ENCODE measurements around the gene TNK1.
"Not testable (repeated sequence)": the region's sequence is repeated elsewhere in the genome, so short reads cannot be mapped to it uniquely, and the experiment has no call there.

Gene TNK1

DNA sequence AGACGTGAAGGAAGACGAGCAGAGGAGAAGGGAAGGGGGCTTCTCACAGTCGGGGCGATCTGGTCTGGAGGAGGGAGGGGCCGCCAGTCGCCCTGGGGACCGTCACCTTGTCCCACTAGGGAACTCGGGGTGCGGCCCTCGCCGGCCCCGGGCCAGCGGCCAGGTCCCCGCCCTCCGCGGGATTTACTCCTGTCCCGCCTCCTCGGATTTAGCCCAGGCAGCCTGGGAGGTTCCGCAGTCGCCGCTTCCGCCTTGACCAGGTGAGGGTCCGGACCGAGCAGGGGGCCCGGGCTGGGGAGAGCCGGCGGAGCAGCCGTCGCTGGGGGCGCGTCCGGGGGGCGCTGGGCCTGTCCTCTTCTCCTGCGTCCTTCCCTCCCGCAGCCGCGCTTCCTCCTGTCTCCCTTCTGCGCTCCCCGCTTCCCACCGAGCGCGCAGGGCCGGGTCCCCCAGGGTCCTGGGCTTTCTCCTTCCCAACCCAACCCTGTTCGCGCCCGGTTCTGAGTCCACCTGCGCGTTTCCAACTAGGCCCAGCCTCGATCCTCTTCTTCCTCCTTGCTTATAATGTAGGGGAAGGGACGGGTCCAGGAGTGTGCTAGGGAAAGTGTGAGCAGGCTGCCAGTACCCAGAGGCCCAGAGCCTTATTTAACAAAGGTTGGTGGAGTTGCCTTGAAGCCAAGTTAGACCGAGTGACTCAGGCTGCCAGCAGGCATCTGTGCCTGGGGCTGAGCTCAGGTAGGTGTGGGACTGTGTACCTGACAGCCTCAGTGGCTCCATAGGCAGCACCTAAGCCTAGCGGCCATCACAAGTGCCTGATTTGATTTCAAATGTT, at the start of gene TNK1:
TSS of gene TNK1 (plus strand) at position 235 of the 829 bp plus-strand sequence. CDS start 1,838 bp downstream, outside the sequence.
- DNase-seq = no peak

DNA sequence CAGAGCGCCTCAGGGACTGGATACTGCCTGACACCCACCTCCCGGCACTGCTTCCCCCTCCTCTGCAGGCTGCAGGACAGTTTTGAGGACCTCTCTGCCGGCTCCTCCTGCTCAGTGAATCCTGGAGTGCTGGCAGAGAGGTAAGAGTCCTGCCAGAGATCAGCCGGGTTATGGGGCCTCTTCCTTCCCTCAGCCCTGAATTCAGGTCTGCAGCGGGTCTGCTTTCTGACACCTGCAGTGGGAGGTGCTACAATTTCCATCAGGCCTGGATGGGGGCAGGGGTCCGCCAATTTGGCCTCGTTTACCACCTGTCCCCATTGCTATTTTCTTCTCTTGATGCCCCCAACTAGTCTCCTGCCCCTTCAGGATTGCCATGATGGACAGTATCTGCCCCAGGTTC, 48.8 kb upstream of the TNK1 start:
- no peak for DNase-seq

DNA sequence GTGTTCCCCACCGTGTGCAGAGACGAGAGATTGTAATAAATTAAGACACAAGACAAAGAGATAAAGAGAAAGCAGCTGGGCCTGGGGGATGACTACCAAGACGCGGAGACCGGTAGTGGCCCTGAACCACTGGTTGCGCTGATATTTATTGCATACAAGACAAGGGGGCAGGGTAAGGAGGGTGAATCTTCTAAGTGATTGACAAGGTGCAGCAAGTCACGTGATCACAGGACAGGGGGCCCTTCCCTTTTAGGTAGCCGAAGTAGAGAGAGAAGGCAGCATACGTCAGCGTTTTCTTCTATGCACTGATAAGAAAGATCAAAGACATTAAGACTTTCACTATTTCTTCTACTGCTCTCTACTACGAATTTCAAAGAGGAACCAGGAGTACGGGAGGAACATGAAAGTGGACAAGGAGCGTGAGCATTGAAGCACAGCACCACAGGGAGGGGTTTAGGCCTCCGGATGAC, 48.3 kb upstream of the TNK1 start:
- DNase-seq = not testable (repeated sequence)

DNA sequence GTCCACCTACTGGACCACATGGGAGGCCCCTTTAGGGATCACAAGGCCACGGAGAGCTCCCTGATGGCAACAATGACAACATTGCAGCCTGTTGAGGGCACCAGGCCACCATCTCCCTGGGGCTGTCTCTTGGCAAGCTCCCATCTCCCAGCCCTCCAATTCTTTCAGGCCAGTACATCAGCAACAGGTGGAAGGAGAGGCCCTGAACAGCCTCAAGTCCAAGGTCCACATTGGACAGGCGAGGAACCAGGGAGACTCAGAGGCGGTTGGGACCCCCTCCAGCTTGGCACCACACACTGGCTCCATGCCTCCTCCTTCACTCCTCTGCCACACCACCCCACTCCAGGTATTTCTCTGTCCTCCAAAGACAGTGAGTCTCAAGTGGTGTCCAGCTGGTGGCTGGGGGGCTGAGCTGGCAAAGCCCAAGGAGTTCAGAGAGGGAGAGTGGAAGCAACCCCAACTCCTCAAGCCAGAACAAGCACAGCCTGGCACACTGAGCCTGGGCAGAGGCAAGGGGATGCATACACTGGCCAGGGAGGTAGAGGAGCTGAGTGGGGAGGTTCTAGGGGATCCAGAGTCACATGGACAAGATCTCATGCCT, 45.9 kb upstream of the TNK1 start:
- DNase-seq = no peak

DNA sequence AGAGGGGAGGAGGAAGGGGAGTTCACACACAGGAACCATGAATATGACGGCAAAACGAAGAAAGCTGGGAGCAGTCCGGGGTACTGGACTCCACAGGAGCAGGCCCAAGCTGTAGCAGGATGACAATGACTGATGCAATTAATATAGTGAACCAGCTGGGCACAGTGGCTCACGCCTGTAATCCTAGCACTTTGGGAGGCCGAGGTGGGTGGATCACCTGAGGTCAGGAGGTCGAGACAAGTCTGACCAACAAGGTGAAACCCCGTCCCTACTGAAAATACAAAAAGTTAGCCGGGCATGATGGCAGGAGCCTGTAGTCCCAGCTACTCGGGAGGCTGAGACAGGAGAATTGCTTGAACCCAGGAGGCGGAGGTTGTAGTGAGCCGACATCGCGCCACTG, 45.1 kb upstream of the TNK1 start:
- DNase-seq = not testable (repeated sequence)

DNA sequence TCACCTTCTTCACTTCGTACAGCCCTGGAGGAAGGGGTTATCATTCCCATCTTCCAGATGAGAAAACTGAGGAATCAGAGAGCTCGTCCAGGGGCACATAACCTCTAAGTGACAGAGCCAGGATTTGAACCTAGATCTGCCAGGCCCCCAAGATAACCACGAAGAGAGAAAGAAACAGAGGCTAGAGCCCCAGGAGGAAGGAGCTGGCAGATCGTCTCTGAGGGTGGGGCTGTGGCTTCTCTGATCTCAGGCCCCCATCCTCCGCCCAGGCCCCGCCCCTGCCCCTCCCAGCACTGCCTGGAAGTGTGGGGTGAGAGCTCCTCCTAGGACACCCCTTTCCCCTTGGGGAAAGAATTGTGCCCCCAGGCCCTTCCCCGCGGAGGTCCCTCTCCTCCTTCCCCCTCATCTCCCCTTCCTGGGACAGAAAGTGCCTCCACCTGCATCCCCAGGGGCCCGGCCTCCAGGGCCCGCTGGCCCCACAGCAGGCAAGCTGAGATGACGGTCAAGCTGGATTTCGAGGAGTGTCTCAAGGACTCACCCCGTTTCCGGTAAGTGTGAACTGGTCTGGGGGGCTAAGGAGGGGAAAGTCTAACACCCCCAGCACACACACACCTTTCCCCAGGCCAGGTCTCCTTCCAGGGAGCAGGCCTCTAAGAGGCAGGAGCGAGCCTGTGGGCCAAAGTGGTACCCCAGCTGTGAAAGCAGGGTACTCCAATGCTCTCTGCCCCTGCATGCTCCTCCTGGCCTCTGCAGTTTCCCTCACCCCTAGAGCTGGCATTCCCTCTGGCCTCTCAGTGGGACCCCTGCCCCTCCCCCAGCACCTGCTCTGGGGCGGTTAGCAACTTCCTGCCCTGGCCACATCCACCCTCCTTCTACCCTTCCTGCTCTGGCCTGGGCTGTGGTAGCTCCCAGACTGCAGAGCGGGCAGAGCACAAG, 44.4 kb upstream of the TNK1 start, which contains the start of gene ACAP1:
TSS of gene ACAP1 (plus strand) at position 290 of the 936 bp plus-strand sequence. CDS start at position 496, 206 bp downstream.
- no peak for DNase-seq

DNA sequence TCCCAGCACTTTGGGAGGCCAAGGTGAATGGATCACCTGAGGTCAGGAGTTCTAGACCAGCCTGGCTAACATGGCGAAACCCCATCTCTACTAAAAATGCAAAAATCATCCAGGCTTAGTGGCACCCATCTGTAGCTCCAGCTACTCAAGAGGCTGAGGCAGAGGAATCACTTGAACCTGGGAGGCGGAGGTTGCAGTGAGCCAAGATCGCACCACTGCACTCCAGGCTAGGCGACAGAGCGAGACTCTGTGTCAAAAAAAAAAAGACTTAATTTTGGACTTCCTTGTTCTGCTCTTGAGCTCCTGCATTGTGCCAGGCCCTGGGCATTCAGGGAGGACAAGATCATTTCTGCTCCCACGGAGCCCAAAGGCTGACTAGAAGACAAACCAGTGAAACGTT, 43.3 kb upstream of the TNK1 start:
- not testable (repeated sequence) for DNase-seq

DNA sequence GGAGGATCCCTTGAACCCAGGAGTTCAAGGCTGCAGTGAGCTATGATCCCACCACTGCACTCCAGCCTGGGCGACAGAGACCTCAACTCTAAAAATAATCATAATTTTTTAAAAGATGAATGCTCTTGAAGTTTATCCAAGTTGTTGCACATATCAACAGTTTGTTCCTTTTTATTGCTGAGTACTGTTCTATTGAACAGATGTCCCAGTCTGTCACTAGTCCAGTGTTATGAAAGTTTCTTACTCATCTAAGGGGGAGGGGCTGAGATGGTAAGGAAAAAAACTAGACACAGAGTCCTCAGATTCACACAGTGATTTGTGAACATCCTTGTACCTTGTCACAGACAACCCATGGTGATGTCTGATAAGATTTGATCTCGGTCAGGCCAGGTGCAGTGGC, 40.7 kb upstream of the TNK1 start:
- DNase-seq = no peak

DNA sequence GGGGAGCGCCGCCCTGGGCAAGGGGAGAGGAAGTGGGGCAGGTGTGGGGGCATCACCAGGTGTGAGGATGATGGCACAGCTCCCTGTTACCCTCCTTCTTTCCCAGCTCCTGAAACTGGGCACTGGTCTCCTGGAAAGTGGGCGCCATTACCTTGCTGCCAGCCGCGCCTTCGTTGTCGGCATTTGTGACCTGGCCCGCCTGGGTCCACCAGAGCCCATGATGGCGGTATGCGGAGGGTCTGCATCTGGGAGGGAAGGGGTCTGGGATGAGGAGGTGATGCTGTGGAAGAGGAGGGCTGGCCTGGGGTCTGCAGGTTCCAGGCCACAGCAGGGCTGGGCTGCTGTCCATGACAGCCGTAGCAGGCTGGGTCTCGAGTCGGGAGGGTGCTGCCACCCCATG, 39.0 kb upstream of the TNK1 start:
- no peak for DNase-seq

DNA sequence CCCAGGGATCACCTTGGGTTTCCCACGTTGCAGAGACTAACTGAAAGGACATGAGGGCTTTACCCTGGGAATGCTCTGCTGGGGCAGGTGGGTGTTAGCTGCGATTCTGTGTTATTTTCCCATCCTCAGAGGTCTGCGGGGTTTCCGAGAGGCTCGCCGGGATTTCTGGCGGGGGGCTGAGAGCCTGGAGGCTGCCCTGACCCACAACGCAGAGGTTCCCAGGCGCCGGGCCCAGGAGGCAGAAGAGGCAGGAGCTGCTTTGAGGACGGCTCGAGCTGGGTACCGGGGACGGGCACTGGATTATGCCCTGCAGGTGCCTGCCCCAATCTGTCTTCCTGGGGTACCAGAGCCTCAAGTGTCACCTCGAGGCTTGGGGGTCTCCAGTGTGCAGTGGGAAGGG, 37.6 kb upstream of the TNK1 start:
- DNase-seq = no peak

DNA sequence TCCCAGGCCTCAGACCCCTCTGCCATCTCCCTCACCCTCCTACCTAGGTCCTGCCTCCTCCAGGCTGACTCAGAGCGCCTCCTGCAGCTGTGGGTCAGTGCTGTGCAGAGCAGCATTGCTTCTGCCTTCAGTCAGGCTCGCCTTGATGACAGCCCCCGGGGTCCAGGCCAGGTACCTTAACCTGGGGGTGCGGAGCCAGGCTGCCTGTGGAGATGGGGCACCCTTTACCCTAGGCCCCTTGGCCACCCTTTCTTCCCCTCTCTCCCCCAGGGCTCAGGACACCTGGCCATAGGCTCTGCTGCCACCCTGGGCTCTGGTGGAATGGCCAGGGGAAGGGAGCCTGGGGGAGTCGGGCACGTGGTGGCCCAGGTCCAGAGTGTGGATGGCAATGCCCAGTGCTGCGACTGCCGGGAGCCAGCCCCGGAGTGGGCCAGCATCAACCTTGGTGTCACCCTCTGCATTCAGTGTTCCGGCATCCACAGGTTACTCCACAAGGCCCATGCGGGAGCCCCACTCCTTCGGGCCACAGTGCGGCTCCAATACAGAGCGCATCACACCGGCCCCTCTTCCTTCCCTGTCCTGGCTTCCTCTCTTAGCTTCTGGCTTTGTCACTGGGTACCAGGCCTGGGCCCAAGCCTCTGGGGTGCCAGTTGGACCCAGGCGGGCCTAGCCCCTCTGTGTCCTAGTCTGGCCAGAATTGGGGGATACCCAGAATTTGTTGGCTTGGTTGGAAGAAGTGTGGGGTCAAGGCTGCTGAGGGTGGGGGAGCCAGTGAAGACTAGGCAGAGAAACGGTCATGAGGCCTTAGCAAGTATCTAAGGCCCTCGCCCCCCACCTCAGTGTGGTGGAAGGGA, 33.9 kb upstream of the TNK1 start:
- no peak for DNase-seq

DNA sequence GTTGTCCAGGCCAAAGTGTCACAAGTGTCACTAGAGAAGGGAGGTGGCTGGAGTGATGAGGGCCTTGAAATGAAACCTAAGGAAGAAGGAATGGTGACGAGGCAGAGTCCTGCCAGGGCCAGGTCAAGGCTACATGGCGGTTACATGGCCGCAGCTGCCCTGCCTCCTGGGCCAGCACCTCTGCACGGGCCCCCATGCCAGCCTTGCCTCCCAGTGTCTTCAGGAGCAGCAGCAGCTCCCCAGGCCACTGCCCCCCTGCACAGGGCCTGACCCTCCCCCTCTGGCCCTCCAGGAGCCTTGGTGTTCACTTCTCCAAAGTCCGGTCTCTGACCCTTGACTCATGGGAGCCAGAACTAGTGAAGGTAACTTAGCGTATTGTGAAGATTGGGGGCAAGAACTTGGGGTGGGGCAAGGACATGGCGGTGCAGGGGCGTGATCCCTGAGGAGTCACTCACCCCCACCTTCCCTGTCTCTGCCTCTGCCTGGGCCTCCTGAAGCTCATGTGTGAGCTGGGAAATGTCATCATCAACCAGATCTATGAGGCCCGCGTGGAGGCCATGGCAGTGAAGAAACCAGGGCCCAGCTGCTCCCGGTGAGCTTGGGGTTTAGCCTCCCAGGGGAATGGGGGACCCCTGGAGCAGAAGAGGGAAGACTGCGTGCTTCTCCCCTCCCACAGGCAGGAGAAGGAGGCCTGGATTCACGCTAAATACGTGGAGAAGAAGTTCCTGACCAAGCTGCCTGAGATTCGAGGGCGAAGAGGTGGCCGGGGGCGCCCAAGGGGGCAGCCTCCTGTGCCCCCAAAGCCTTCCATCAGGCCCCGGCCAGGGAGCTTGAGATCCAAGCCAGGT, 33.0 kb upstream of the TNK1 start:
- DNase-seq = no peak

DNA sequence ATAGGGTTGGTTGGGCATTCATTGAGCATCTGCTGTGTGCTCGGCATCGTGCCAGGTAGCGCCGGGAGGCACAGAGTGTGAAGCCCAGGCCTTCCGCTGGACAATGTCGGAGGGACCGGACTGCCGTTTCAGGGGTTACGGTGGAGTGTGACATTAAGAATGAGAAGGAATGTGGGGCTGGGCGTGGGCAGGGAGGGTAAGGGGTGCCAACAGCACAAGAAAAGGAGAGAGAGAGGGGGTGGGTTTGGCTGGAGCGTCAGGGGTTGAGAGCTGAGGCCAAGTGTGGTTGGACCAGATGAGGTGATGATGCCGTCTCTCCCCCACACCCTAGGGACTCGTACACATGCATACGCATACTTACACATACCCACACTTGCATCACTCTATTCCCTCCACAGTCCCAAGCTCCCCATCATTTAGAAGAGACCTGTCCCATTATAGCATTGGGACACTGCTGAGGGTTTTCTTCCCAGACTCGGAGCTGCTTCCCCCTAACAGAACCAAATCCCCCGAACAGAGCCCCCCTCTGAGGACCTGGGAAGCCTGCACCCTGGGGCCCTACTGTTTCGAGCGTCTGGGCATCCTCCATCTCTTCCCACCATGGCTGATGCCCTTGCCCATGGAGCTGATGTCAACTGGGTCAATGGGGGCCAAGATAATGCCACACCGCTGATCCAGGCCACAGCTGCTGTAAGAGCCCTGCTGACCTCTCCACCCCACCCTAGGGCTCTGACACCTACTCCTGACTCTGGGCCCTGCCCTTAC, 32.2 kb upstream of the TNK1 start:
- no peak for DNase-seq

DNA sequence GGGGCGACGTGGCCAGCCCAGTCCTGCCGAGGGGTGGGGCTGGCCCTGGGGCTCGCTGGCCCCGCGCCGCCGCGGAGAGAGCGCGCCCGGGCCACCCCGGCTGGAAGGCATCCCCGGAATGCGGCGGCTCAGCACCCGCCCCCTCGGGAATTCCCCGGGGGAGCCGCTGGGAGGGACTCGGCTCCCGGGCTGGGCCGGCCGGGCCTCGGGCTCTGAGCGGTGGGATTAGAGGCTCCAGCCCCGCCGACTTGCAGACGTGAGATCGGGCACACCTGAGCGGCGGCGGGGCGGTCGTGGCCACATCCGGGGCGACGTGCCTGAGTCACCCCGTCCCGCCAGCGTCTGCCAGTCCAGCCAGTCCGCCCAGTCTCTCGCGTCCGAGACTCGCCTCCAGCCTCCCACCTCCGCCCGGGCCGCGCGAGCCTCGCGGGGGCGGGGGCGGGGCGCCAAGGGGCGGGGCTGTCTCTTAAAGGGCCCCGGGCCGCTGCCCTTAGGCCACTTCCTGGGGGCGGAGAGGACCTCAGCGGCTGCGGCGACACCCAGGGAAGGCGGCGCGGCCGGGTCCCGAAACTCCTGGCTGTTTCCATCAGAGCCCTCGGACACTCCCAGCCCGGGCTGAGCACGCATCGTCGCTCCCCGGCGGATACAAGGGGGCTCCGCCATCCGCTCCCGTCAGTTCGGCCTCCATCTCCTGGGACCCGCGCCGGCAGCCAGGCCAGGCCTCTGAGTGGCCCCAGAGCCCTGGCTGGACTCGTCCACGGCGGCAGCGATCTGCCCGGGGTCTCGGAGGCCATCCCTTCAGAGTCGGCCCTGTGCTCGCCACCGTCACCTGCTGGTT, 29.0 kb upstream of the TNK1 start, which contains the start of gene KCTD11:
TSS of gene KCTD11 (plus strand) at position 498 of the 838 bp plus-strand sequence.
- DNase-seq = no peak

DNA sequence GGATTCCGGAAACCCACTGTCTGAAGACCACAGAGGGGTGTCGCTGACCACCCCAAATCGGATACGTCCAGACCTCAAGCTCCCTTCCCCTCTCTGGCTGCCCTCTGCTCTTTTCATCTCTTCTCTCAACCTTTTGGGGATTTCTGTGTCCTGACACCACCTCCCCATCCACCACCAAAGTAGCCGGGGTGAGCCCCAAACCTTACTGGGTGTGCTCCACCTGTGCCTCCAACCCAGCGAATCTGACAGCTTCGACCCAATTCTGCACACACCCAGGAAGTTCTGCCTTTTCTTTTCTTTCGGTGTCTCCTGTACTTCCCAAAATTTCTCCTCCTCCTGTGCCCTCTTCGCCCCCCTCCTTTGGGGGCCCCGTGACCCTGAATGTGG, 28.4 kb upstream of the TNK1 start:
- DNase-seq = no peak

DNA sequence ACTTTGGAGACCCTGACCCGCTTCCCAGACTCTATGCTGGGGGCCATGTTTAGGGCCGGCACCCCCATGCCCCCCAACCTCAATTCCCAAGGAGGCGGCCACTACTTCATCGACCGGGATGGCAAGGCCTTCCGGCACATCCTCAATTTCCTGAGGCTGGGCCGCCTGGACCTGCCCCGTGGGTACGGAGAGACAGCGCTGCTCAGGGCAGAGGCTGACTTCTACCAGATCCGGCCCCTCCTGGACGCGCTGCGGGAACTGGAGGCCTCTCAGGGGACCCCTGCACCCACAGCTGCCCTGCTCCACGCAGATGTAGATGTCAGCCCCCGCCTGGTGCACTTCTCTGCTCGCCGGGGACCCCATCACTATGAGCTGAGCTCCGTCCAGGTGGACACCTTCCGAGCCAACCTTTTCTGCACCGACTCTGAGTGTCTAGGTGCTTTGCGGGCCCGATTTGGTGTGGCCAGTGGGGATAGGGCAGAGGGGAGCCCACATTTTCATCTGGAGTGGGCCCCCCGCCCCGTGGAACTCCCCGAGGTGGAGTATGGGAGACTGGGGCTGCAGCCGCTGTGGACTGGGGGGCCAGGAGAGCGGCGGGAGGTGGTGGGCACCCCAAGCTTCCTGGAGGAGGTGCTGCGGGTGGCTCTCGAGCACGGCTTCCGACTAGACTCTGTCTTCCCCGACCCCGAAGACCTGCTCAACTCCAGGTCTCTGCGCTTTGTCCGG, 27.8 kb upstream of the TNK1 start:
- no peak for DNase-seq

DNA sequence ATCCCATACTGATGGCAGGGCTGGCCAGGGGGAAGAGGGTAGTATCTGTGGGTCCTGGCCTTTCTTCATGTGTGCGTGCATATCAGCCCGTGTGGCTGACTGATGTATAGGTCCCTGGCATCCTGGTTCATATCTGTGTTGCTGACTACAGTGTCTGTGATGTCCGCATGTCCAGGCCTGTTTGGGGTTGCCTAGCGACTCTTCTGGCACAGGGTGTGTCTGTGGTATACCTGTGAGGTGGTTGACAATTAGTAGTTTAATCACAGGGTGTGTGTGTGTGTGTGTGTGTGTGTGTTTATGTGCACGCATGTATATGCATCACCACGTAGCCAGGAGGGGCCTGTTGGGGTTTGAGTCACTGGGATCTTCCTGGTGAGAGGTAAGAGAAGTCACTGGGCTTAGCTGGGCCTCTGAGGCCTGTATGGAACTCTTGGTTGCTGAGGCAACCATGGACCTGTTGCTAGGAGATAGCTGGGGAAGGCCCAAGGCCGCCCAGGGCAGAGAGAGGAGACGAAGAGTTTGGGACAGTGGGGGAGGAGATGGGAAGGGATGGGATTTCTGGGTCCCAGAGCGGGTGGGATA, 26.5 kb upstream of the TNK1 start:
- no peak for DNase-seq

DNA sequence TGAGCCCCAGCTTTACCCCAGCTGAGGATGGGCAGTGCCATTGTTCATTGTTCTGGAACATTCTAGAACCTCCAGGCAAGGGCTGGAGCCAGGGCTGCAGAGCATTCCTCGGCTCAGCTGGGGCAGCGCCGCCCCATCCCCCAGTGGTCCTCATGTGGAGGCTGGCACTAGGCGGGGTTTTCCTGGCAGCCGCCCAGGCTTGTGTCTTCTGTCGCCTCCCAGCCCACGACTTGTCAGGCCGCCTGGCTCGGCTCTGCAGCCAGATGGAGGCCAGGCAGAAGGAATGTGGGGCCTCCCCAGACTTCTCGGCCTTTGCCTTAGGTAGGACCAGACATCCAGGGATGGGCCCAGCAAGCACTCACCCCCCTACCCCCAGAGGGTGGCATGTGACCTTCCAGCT, 25.8 kb upstream of the TNK1 start, which contains the start of gene TMEM95:
TSS of gene TMEM95 (plus strand) at position 104 of the 400 bp plus-strand sequence. CDS start at position 153, 49 bp downstream.
- DNase-seq = no peak

All from NCI-H2081 (cell line).